ENCODE measurements around the gene IL4I1. TPM values are rescaled to one million over a fixed set of nuclear protein-coding genes. Genes with fewer than 3 reads are reported as not detected.
"Not testable (repeated sequence)": the region's sequence is repeated elsewhere in the genome, so short reads cannot be mapped to it uniquely, and the experiment has no call there.

Gene IL4I1, protein sequence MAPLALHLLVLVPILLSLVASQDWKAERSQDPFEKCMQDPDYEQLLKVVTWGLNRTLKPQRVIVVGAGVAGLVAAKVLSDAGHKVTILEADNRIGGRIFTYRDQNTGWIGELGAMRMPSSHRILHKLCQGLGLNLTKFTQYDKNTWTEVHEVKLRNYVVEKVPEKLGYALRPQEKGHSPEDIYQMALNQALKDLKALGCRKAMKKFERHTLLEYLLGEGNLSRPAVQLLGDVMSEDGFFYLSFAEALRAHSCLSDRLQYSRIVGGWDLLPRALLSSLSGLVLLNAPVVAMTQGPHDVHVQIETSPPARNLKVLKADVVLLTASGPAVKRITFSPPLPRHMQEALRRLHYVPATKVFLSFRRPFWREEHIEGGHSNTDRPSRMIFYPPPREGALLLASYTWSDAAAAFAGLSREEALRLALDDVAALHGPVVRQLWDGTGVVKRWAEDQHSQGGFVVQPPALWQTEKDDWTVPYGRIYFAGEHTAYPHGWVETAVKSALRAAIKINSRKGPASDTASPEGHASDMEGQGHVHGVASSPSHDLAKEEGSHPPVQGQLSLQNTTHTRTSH
- 20.4 and 20.6 TPM in 2 replicates for total RNA-seq

DNA sequence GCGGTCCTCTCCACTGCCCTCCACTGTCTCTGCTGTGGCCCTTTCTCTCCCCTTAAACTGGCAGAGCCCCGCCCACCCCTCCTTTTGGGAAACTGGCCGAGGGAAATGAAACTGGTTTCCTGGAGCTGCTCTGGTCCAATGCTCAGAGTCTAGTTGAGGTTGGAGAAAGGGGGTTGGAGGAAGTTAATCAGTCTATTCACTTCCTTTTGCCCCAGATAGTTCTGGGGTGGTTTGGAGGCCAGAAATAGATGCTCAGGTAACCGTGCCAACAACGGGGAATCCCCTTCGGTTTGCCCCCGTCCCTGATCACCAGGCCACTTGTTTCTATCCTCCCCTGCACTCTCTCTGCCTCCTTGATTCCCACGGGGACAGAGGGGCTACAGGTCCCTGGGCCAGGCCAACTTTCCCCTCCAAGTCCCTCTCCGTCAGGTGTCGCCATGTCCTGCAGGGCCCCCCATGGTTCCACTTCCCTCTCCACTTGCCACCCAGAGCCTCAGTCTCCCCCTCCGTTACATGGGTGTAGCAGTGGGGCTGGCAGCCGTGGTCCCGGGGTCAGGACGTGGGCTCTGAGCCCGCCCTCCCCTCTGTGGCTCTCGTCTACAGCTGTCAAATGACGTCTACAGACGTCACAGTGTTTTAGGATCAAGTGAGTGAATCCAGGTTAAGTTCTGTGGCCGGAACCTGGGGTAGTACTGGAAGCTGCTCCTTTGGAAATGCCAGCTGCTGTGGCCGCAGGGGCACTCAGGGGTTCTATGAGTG lies at the start of gene IL4I1:
Gene IL4I1, minus strand, starts transcription at position 25 of the 759 bp plus-strand sequence. CDS start 727 bp downstream, outside the sequence.
- peak; percentile 44 for DNase-seq (ENCODE audit: extremely low read depth, low read depth, low spot score)

DNA sequence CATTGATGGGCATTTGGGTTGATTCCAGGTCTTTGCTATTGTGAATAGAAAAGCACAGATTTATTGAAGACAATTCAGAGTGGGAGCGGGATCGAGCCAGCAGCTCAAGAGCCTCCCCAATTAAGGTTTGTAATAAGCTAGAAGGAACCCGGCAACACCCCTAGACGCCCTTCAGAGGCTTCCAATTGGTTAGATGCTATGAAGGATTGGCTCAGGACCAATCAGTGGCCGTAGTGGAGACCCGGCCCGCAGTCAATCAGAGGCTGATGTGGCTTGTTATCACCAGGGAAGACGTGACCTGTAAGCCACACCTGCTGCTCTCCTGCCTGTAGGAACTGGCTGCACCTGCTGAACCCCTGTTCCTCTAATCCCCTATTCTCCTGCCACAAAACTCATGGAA lies 49.7 kb upstream of the IL4I1 start:
- no peak for DNase-seq (ENCODE audit: extremely low read depth, low read depth, low spot score)

DNA sequence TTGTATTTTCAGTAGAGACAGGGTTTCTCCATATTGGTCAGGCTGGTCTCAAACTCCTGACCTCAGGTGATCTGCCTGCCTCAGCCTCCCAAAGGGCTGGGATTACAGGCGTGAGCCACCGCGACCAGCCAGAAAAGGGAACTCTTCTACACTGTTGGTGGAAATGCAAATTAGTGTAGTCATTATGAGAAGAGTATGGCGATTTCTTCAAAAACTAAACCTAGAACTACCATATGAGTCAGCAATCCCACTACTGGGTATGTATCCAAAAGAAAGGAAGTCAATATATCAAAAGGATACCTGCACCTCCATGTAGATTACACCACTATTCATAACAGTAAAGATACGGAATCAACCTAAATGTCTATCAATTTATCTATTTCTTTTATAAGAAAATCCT lies 47.9 kb upstream of the IL4I1 start:
- DNase-seq (ENCODE audit: extremely low read depth, low read depth, low spot score): not testable (repeated sequence)

DNA sequence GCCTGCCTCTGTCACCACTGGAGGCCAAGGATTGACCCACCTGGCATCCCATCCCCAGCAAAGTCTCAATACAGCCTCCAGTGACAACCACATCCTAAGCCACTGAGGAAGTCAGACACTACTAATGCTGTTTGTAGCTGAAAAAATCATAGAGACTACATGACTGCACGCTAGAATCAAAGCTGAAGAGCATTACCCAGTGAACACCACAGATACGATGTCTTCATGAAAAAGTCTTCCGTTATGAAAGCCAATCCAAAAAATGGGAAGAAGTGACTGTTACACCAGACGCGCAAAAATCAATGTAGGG lies 43.8 kb upstream of the IL4I1 start:
- DNase-seq (ENCODE audit: extremely low read depth, low read depth, low spot score): no peak

DNA sequence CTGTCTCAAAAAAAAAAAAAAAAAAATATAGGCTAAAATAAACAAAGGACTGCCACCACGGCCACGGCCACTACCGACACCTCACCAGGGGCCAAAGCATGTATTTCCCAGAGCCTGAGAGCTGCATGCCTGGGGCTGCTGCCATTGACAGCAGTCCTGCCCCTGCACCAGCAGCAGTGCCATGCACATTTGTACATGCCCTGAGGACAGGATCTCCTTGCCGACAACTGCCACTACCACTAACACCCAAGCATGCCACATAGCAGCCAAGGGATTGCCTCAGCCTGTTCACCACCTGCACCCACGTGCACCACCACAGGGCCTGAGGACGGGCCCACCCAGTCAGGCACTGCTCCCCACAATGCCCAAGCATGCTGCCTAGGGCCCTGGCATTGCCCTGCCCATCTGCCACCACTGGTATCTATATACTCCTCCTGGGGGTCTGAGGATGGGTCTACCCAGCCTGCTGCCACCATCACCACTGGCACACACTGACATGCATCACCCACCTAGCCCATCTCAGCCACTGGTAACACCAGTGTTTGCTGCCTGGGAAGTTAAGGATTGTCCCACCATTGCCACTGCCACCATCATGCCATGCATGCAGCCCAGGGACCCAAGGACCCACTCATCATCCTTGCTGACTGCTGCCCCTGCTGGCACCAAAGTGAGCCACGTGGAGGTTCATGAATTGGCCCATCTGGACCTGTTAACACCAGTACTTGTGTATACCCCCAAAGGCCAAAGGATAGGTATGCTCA lies 43.2 kb upstream of the IL4I1 start:
- DNase-seq (ENCODE audit: extremely low read depth, low read depth, low spot score): no peak

DNA sequence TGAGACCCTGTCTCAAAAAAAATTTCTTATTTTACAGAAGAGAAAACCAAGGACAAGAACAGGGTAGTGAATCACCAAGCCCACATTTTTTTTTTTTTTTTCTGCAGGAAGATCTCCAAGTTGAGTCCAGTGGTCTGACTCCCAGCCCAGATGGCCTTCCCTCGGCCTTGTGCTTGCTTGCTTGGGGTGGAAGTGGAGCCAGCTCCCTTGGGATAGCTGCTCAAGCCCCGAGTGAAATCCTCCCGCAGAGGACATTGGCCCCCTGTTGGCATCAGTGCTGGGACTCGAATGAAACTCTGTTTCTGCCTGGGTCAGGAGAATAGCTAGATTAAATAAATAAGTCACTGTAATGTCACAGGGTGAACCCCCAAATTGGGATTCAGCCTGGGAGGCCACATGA lies 42.0 kb upstream of the IL4I1 start:
- no peak for DNase-seq (ENCODE audit: extremely low read depth, low read depth, low spot score)

DNA sequence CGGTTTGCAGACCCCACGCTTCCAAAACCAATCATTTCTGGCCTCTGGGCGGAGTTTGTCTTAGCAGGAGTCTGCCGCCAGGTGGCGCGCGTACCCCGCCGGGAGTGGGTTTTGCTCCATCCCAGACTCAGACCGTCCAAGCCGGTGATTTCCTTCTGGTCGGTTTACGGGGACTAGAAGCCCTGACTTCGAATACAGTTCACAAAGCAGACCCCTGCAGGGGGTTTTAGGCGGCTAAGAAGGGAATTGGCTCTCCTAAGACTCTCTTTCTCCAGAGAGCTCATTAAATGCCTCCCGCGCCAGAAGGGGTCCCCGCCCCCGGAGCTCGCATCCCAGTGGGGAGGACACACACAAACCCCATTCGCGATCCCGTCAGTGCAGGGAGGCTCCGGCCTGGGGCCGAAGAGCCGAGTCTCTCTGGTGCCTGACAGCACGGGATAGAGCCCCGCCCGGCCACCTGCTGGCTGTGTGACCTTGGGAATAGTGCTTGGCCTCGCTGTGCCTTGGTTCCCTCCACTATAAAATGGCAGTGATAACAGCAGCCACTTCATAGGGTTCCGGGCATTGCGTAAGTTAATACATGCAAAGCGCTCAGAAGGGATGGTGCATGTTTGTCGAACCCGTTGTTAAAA lies 41.2 kb upstream of the IL4I1 start:
- DNase-seq (ENCODE audit: extremely low read depth, low read depth, low spot score): no peak

DNA sequence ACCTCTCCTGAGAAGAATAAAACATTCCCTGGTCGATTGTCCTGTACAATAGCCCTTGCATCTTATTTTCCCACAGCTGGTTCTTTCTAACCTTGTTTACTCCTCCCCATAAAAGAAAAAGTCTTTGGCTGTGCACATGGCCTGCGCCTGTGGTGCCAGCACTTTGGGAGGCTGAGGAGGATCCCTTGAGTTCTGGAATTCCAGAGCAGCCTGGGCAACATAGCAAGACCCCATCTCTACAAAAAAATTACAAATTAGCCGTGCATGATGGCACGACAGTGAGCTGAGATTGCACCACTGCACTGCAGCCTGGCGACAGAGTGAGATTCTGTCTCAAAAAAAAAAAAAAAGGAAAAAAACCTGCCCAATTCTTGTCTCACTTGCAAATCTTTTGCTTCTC lies 39.9 kb upstream of the IL4I1 start:
- no peak for DNase-seq (ENCODE audit: extremely low read depth, low read depth, low spot score)

DNA sequence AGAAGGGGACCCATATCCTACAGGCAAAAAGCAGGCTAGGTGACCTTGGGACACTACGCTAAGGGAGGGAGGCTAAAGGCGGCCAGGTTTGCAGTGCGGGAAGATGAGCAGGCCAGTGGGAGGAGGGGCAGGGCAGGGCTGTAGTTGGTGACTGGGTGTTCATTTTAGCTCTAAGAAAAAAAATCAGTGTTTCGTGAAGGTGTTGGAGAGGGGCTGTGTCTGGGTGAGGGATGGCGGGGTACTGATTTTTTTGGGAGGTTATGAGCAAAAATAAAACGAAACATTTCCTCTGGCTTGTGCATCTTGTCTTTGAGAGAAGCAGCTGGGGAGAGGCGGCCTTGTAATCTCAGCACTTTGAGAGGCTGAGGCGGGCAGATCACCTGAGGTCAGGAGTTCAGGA lies 37.0 kb upstream of the IL4I1 start:
- DNase-seq (ENCODE audit: extremely low read depth, low read depth, low spot score): no peak

DNA sequence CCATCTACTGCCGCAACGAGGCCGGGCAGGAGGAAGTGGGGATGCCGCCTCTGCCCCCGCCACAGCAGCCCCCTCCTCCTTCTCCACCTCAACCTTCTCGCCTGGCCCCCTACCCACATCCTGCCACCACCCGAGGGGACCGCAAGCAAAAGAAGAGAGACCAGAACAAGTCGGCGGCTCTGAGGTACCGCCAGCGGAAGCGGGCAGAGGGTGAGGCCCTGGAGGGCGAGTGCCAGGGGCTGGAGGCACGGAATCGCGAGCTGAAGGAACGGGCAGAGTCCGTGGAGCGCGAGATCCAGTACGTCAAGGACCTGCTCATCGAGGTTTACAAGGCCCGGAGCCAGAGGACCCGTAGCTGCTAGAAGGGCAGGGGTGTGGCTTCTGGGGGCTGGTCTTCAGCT lies 36.0 kb upstream of the IL4I1 start:
- no peak for DNase-seq (ENCODE audit: extremely low read depth, low read depth, low spot score)

DNA sequence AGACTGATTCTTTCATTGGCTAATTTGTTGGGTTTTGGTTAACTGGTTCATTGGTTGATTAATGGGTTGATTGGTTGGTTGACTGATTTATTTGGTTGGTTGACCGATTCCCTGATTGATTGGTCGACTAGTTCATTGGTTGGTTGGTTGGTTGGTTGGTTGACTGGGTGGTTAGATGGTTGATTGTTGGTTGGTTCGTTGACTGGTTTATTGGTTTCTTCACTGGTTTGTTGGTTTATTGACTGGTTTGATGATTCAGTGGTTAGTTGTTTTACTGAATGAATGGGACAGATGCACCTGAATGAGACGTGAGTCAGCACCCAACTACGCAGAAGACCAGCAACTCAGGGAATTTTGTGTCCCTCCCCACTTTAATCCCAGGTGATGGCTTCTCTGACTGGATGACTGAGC lies 35.4 kb upstream of the IL4I1 start:
- no peak for DNase-seq (ENCODE audit: extremely low read depth, low read depth, low spot score)

DNA sequence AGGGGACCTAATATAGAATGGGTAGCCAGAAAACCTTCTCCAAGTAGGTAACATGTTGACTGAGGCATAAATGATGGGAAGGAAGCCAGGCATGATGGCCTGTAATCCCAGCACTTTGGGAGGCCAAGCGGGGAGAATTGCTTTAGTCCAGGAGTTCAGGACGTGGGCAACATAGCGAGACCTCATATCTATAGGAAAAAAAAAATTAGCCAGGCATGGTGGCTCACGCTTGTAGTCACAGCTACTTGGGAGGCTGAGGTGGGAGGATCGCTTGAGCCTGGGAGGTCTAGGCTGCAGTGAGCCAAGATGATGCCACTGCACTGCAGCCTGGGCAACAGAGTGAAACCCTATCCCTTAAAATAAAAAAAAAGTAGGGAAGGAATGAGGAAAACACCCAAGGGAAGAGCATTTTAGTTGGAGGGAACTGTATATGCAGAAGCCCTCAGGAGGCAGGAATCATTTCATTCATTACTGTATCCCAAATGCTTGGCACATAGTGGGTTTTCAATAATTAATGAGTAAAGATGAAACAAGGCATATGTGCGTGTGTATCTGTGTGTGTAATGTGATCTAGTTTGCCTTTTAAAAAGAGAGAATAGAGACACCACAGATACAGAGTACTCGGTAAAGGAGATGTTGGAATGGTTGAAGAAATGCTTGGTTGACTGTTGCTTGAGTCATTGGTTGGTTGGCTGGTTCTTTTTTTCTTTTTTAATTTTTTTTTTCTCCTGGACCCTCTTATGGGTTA lies 34.8 kb upstream of the IL4I1 start:
- DNase-seq (ENCODE audit: extremely low read depth, low read depth, low spot score): no peak

DNA sequence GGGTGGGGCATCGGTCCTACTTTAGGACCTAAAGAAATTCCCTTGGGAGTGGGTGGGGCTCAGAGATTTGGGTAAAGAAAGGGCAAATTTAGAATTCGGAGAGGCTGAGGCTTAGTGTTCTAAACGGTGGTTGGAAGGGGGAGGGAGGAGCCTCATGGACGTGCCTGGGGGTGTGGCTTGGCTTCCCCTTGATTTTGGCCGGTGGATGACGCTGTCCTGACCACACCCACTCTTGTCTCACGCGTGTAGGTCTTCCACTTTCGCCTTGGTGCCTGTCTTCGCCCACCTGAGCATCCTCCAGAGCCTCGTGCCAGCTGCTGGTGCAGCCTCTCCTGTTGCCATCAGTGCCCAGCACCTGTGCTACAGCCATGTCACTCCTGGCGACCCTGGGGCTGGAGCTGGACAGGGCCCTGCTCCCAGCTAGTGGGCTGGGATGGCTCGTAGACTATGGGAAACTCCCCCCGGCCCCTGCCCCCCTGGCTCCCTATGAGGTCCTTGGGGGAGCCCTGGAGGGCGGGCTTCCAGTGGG lies 33.9 kb upstream of the IL4I1 start:
- DNase-seq (ENCODE audit: extremely low read depth, low read depth, low spot score): no peak

DNA sequence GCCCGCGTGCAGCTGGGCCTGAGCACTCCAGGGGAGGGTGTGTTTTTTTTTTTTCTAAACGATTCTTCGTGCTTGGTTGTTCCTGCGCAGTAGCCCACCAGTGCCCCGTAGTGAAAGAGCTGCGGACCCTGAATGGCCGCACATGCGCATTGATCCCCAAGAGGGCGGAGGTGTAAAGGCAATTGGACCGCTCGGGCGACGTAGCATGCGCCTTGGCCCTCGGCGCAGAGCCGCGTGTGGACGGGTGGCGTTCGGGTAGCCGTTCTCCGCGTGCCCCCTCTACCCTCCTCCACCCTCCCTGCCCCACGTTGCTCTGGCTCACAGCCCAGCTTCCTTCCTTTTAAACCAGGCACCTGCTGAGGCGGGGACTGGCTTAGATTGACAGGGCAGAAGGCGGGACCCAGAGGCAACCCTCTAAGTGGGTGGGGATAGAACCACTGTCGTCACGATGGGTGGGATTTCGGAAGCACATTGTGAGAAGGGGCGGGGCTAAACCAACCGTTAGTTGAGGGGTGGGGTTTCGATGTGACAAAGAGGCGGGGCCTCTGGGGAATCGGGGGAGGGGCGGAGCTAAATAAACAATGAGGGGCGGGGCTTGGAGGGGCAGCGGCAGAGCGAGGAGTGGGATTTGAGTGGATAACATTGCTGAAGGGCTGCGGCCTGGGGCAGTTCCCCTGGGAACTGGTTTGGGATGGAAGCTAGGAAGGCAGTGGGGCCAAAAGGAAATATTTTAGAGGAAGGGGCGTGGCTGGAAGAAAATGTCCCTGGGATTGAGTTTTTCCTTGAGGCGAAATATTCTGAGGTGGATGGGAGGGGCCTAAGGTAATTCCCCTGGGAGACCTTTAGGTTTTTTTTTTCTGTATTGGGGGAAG lies 33.2 kb upstream of the IL4I1 start:
- peak; percentile 98 for DNase-seq (ENCODE audit: extremely low read depth, low read depth, low spot score)

DNA sequence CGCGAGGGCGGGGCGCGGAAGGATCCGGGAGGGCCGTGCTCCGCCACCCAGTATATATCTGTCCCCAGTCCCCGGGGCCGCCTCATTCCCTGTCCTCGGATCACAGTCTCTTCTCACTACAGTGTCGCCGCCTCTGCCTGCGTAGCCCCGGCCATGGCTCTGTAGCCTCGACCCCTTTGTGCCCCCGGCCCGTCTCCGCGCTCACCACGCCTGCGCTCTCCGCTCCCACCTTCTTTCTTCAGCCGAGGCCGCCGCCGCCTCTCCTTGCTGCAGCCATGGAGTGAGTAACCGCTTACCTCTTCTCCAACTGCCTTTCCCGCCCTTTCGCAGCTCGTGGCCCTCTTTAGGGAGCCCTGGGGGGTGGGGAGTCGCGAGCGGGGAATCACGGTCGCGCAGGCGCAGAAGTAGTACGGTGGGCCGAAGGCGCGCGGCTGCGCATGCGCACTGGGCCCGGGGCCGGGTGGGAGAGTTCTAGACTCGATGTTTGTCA lies 32.5 kb upstream of the IL4I1 start, which contains the start of the genes ATF5 and NUP62:
Gene ATF5, plus strand, starts transcription at position 85 of the 490 bp plus-strand sequence. CDS start 1,646 bp downstream, outside the sequence.
Gene NUP62, minus strand, starts transcription at position 384 of the 490 bp plus-strand sequence. CDS start 19,697 bp downstream, outside the sequence.
- DNase-seq (ENCODE audit: extremely low read depth, low read depth, low spot score): no peak

DNA sequence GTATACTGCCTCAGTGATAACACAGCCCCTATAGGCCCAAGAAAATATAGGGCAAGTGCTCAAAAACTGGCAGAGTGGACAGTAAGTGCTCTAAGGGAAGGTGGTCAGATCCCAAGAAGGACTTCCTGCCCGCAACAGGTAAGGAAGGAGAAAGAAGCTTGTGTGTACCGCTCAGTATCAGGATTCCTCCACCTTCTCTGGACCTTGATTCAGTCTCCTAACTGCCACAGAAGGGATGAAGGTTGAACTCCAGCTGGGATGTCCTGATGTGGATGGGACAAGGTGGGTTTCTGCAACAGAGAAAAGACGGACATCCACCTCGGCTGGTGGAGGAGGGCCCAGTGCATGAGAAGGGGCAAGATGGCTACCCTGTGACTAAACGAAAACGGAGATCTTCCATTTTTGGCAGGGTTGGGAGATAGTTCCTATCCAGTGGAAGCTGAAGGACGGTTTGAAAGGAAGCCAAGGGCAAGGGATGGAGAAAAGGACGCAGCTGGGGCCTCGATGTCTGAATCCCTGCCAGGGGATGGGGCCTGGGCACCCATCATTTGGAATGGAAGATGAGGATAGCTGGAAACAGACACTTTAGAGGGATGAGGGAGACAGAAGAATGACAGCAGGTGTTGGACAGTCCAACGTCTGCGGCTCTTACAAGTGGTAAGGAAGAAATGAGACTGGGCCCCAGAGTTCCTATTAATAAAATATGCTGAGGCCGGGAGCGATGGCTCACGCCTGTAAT lies 31.0 kb upstream of the IL4I1 start:
- no peak for DNase-seq (ENCODE audit: extremely low read depth, low read depth, low spot score)

DNA sequence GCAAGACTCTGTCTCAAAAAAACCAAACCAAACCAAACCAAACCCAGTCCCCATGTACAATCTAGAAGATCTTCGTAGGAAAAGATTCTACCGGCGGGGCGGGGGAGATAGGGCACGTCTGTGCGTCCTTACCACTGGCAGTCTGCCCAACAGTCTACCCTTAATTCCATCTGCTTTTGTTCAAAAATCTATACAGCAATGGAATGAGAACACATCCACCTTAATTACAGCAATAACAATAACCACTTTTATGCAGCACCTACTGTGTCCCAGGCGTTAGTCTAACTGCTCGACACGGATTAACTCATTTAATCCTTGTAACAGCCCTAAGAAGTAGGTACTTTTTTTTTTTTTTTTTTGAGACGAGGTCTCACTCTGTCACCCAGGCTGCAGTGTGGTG lies 29.8 kb upstream of the IL4I1 start:
- DNase-seq (ENCODE audit: extremely low read depth, low read depth, low spot score): no peak

DNA sequence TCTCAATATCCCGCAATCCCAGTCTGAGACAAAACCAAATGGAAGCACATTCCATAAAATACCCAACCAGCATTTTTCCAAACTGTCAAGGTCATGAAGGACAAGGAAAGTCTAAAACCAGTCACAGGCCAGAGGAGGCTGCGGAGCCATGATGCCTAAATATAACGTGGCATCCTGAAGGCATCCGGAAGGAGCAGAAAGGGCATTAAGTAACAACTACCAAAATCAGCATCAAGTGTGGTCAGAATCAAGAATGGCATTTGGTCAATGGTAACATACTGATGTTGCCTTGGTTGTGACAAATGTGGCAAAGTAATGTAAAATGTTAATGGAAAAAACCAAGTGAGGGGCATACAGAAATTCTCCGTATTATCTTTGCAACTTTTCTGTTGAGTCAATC lies 28.8 kb upstream of the IL4I1 start:
- DNase-seq (ENCODE audit: extremely low read depth, low read depth, low spot score): no peak

Measured in glomerular endothelial cell (primary cell).